ENCODE results near the gene BRINP2. TPM values are rescaled to one million over a fixed set of nuclear protein-coding genes. Genes with fewer than 3 reads are reported as not detected.

The BRINP2 gene
- total RNA-seq, 2 donors from 2014 or later = not detected

GRCh38 chr1:177287270-177287669 lies 116.5 kb downstream of the BRINP2 start:
- no peaks in the 10 kb centered on the region for H3K4me1 ChIP-seq (ENCODE audit: control insufficient read depth, insufficient read depth, low read length)
- peaks cover 67% of the 10 kb centered on the region for H3K27me3 Mint-ChIP-seq (ENCODE audit: insufficient read depth)
- no peaks in the 10 kb centered on the region for H3K9me3 Mint-ChIP-seq
- no peak for DNase-seq
- no peak for TF ChIP-seq CTCF (conservative IDR thresholded peaks at IDR 0.05)
- peaks cover 8% of the 10 kb centered on the region for H3K4me1 Mint-ChIP-seq
- no peak overlapping the region for H3K4me3 ChIP-seq (ENCODE audit: low read length)
- H3K9ac ChIP-seq (ENCODE audit: extremely low read depth, low read length, poor library complexity, severe bottlenecking) = no peak overlapping the region
- no peak overlapping the region for H3K4me3 Mint-ChIP-seq
- no peaks in the 10 kb centered on the region for H3K36me3 Mint-ChIP-seq (ENCODE audit: low read depth)
- no peak overlapping the region for H3K27ac Mint-ChIP-seq
- peaks cover 55% of the 10 kb centered on the region for H3K27me3 ChIP-seq (ENCODE audit: control insufficient read depth, insufficient read depth, low read length, poor library complexity, severe bottlenecking)
- no peak overlapping the region for H3K27ac ChIP-seq (ENCODE audit: low read depth, low read length)
- H3K9me3 ChIP-seq (ENCODE audit: control insufficient read depth, low read length) = no peaks in the 10 kb centered on the region
- H3K36me3 ChIP-seq (ENCODE audit: control insufficient read depth, insufficient read depth, low read length) = no peaks in the 10 kb centered on the region

- no peak overlapping the region for H3K27ac ChIP-seq (ENCODE audit: low read depth, low read length)
- H3K36me3 ChIP-seq (ENCODE audit: control insufficient read depth, insufficient read depth, low read length) = no peaks in the 10 kb centered on the region
- Mint-ChIP-seq H3K36me3 (ENCODE audit: low read depth) (no peaks in the 10 kb centered on the region), H3K4me3 (no peak overlapping the region), H3K27ac (no peak overlapping the region), H3K27me3 (ENCODE audit: insufficient read depth) (peaks cover 67% of the 10 kb centered on the region), H3K4me1 (peaks cover 8% of the 10 kb centered on the region), H3K9me3 (no peaks in the 10 kb centered on the region)
- H3K4me1 ChIP-seq (ENCODE audit: control insufficient read depth, insufficient read depth, low read length) = no peaks in the 10 kb centered on the region
- no peak overlapping the region for H3K9ac ChIP-seq (ENCODE audit: extremely low read depth, low read length, poor library complexity, severe bottlenecking)
- no peaks in the 10 kb centered on the region for H3K9me3 ChIP-seq (ENCODE audit: control insufficient read depth, low read length)
- no peak for TF ChIP-seq CTCF (conservative IDR thresholded peaks at IDR 0.05)
- WGBS, 2 experiments (ENCODE audit: insufficient coverage in 1 of 2, insufficient read length in 1 of 2) = 76% methylated on average over 2 of the region's 2 CpGs; no CpG with 5 or more reads in 1 of the 2 experiments
- no peak for DNase-seq
- H3K4me3 ChIP-seq (ENCODE audit: low read length) = no peak overlapping the region
- H3K27me3 ChIP-seq (ENCODE audit: control insufficient read depth, insufficient read depth, low read length, poor library complexity, severe bottlenecking) = peaks cover 63% of the 10 kb centered on the region
These were observed 117.2 kb downstream of the BRINP2 start for GRCh38 chr1:177287994-177288393.

- 89 to 100% methylated on average over 2 of the region's 2 CpGs for WGBS, 2 experiments (ENCODE audit: insufficient coverage in 1 of 2, insufficient read length in 1 of 2)
- Histone ChIP-seq H3K9me3 (ENCODE audit: control insufficient read depth, low read length) (peaks cover 3% of the 10 kb centered on the region), H3K9ac (ENCODE audit: extremely low read depth, low read length, poor library complexity, severe bottlenecking) (no peak overlapping the region), H3K27ac (ENCODE audit: low read depth, low read length) (no peak overlapping the region), H3K36me3 (ENCODE audit: control insufficient read depth, insufficient read depth, low read length) (no peaks in the 10 kb centered on the region), H3K27me3 (ENCODE audit: control insufficient read depth, insufficient read depth, low read length, poor library complexity, severe bottlenecking) (peaks cover 54% of the 10 kb centered on the region), H3K4me1 (ENCODE audit: control insufficient read depth, insufficient read depth, low read length) (no peaks in the 10 kb centered on the region), H3K4me3 (ENCODE audit: low read length) (no peak overlapping the region)
- peaks cover 8% of the 10 kb centered on the region for H3K4me1 Mint-ChIP-seq
- no peak overlapping the region for H3K27ac Mint-ChIP-seq
- TF ChIP-seq CTCF (conservative IDR thresholded peaks at IDR 0.05) = no peak
- H3K27me3 Mint-ChIP-seq (ENCODE audit: insufficient read depth) = peaks cover 61% of the 10 kb centered on the region
- no peak overlapping the region for H3K4me3 Mint-ChIP-seq
- DNase-seq = no peak
- no peaks in the 10 kb centered on the region for H3K36me3 Mint-ChIP-seq (ENCODE audit: low read depth)
- H3K9me3 Mint-ChIP-seq = peaks cover 4% of the 10 kb centered on the region
These were observed 118.8 kb downstream of the BRINP2 start for GRCh38 chr1:177289532-177289931.
